Type B pancreatic cell (in vitro differentiated cells): ENCODE measurements around the gene KRT1. TPM values are rescaled to one million over a fixed set of nuclear protein-coding genes. Genes with fewer than 3 reads are reported as not detected.

Experiments used
- DNase-seq: peaks from one replicate; pipeline ENCODE4 v3.0.0; 2021; ENCODE audit warnings: mixed read lengths; ENCODE audit not compliant: unreplicated experiment; ENCODE audit errors: extremely low spot score
- H3K27ac Mint-ChIP-seq: 2 replicates; pipeline ENCODE4 v1.8.0; 2021; ENCODE audit warnings: mild to moderate bottlenecking, mixed read lengths
- H3K27me3 Mint-ChIP-seq: 2 replicates; pipeline ENCODE4 v1.8.0; 2021; ENCODE audit warnings: mixed read lengths
- H3K36me3 Mint-ChIP-seq: 2 replicates; pipeline ENCODE4 v1.8.0; 2021; ENCODE audit warnings: mixed read lengths
- H3K4me1 Mint-ChIP-seq: one replicate; pipeline ENCODE4 v1.8.0; 2021; ENCODE audit warnings: mixed read lengths; ENCODE audit not compliant: unreplicated experiment
- H3K4me3 Mint-ChIP-seq: 2 replicates; pipeline ENCODE4 v1.8.0; 2021; ENCODE audit warnings: mild to moderate bottlenecking, mixed read lengths
- H3K9me3 Mint-ChIP-seq: 2 replicates; pipeline ENCODE4 v1.8.0; 2021; ENCODE audit warnings: mixed read lengths
- total RNA-seq: library from RNA; stranded (reverse); gene quantifications from 2 replicates; pipeline ENCODE4 v1.2.1, GENCODE V29; 2021; ENCODE audit warnings: low replicate concordance
- TF ChIP-seq, protein P1 (sequence below): fragments of 200-600 bp; sonication (generic); conservative IDR thresholded peaks from 2 replicates; pipeline ENCODE4 v1.5.0; 2021; ENCODE audit warnings: antibody characterized with exemption, mild to moderate bottlenecking

The KRT1 gene
- total RNA-seq, 1 donor from 2014 or later: 269 TPM

DNA sequence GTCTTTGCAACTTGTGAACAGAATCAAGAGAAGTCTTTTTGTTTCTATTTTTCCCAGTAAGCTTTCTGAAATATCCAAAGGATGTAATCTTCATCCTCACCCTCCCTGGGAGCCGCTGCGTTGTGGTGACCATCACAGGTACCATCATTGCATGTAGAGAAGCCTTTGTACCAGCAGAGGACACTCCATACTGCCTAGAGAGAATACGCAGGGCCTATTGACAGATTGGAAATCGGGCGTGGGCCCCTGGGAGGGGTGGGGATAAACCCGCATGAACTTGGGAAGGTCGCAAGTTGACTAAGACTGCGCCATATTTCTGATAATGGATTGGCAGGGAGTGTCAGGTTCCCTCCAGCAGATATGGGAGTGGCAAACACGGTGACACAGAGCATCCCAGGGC lies 12.7 kb downstream of the KRT1 start:
- Mint-ChIP-seq H3K4me3 (no peak overlapping the region), H3K4me1 (no peaks in the 10 kb centered on the region), H3K27me3 (peaks cover 21% of the 10 kb centered on the region), H3K27ac (peak overlapping the region; percentile 35), H3K9me3 (no peaks in the 10 kb centered on the region), H3K36me3 (no peaks in the 10 kb centered on the region)
- TF ChIP-seq, protein P1, sequence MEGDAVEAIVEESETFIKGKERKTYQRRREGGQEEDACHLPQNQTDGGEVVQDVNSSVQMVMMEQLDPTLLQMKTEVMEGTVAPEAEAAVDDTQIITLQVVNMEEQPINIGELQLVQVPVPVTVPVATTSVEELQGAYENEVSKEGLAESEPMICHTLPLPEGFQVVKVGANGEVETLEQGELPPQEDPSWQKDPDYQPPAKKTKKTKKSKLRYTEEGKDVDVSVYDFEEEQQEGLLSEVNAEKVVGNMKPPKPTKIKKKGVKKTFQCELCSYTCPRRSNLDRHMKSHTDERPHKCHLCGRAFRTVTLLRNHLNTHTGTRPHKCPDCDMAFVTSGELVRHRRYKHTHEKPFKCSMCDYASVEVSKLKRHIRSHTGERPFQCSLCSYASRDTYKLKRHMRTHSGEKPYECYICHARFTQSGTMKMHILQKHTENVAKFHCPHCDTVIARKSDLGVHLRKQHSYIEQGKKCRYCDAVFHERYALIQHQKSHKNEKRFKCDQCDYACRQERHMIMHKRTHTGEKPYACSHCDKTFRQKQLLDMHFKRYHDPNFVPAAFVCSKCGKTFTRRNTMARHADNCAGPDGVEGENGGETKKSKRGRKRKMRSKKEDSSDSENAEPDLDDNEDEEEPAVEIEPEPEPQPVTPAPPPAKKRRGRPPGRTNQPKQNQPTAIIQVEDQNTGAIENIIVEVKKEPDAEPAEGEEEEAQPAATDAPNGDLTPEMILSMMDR: peak; percentile 27
- DNase-seq: no peak

DNA sequence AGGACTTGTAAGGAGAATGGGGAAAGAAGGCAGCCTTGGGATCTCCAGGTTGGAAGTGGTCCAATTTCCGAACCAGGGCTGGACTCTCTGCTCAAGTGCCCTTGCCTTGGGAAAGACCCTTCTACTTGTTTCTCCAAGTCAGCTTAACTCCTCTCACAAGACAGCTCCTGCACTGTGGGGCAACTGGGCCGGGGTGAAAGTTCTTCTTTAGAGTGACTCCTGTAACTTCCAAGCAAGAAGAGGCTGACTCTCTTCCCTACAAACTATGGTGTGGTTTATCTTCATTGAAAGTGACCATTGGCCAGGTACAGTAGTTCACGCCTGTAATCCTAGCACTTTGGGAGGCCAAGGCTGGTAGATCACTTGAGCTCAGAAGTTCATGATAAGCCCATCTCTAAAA lies 13.7 kb downstream of the KRT1 start:
- no peaks in the 10 kb centered on the region for H3K9me3 Mint-ChIP-seq
- H3K27ac Mint-ChIP-seq: no peak overlapping the region
- no peak overlapping the region for H3K4me3 Mint-ChIP-seq
- no peaks in the 10 kb centered on the region for H3K36me3 Mint-ChIP-seq
- peaks cover 21% of the 10 kb centered on the region for H3K27me3 Mint-ChIP-seq
- TF ChIP-seq, protein P1: no peak
- no peak for DNase-seq
- H3K4me1 Mint-ChIP-seq: no peaks in the 10 kb centered on the region

DNA sequence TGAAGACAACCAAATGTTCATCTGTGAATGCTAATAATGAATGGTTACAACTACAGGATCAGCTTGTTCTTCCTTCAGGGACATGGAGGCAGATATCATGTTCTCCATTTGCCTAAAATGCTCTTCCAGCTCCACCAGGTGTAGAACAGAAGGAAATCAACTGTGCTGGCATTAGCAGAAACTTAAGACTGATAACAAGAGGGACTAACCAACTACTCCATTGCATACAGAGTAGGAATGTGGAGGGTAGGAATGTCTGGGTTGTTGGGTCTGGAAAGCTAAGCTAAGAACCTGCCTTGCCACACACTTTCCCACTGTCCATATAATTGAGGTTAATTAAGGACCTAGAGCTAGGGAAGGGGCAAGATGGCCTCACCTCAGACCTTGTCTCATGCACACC lies 16.8 kb downstream of the KRT1 start:
- Mint-ChIP-seq H3K4me1 (no peaks in the 10 kb centered on the region), H3K27ac (no peak overlapping the region), H3K36me3 (no peaks in the 10 kb centered on the region), H3K9me3 (no peaks in the 10 kb centered on the region), H3K27me3 (peaks cover 24% of the 10 kb centered on the region), H3K4me3 (no peak overlapping the region)
- TF ChIP-seq, protein P1: no peak
- DNase-seq: no peak

DNA sequence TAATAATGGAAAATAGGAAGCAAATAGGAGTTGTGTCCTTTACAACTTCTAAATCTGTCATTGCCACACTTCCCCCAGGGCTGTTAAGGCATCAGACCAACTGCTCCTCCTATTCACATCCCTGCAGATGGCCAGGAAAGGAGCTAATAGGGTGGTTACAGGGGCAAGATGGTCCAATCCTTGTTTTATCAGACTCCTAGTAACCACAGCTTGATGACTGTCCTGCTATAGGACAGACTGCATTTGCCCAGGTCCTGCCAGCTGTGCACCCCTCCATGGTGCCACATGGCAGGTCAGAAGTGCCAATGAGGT lies 17.3 kb downstream of the KRT1 start:
- TF ChIP-seq, protein P1: no peak
- Mint-ChIP-seq H3K4me3 (no peak overlapping the region), H3K36me3 (no peaks in the 10 kb centered on the region), H3K27me3 (peaks cover 27% of the 10 kb centered on the region), H3K27ac (peak overlapping the region; percentile 55), H3K4me1 (no peaks in the 10 kb centered on the region), H3K9me3 (no peaks in the 10 kb centered on the region)
- DNase-seq: no peak

DNA sequence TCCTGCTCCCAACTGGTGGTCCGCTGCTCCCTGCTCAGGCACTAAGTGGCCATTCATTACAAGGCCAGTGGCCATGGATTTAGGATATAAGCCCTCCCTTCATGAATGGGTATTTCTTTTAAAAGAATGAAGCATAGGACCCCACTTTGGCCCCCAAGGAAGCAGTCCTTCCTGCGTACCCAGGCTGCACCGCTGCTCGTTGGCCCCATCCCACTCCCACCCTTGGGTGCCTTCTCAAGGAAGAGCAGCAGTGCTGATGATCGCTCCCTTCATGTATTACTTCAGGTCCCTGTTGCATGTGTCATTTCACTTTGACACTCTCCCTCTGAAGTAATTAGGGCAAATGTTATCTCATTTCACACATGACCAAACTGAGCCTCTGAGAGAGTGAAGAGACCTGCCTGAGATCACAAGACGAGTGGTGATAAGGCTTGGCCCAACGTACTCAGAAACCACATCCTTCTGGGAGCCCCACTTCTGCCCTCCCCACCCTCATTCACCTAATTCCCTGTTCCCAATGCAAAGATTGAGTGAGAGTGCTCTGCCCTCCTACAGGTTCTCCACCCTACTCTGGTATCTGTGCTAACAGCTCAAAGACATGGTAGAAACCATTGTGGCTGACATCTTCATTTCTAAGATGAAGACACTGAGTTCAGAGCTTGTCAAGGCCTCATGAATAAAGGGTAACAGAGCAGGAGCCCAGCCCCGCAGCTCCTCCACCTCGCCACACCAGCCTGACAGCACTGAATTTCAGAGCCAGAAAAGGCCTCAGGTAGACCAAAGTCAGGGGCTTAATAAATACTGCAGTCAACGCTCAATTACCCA lies 17.9 kb downstream of the KRT1 start:
- Mint-ChIP-seq H3K27ac (peak overlapping the region; percentile 55), H3K9me3 (no peaks in the 10 kb centered on the region), H3K27me3 (peaks cover 31% of the 10 kb centered on the region), H3K36me3 (no peaks in the 10 kb centered on the region), H3K4me3 (no peak overlapping the region), H3K4me1 (no peaks in the 10 kb centered on the region)
- DNase-seq: no peak
- TF ChIP-seq, protein P1: no peak
